Tibial artery (tissue), 4 donors: ENCODE data around the gene PALS2.

Experiments
- DNase-seq, 2 donors: peaks; one replicate each; pipeline ENCODE4 v3.0.0-alpha.2; 2019
- H3K27ac ChIP-seq, 2 donors: fragments of 200-600 bp; sonication (generic) in 1 of 2; 1 replicate in 1 of 2; 2 replicates in 1 of 2; pipeline ENCODE4 v1.5.1; 2018 to 2019; ENCODE audit warnings: mild to moderate bottlenecking in 1 of 2
- H3K27me3 ChIP-seq, 2 donors: fragments of 200-600 bp; sonication (generic) in 1 of 2; one replicate each; pipeline versions ENCODE4 v1.5.1 to v1.6.0; 2016 to 2019
- H3K36me3 ChIP-seq, 3 donors: fragments of 200-600 bp; sonication (generic) in 2 of 3; one replicate each; pipeline ENCODE4 v1.5.1; 2016 to 2019; ENCODE audit warnings: mild to moderate bottlenecking in 2 of 3
- H3K4me1 ChIP-seq, 4 donors: fragments of 200-600 bp; sonication (generic) in 2 of 4; 1 replicate in 3 of 4; 2 replicates in 1 of 4; pipeline ENCODE4 v1.5.1; 2016 to 2019
- H3K4me3 ChIP-seq, 2 donors: fragments of 200-600 bp; sonication (generic) in 1 of 2; 1 replicate in 1 of 2; 2 replicates in 1 of 2; pipeline ENCODE4 v1.5.1; 2018 to 2019; ENCODE audit warnings: mild to moderate bottlenecking in 2 of 2
- H3K9me3 ChIP-seq, 3 donors: fragments of 200-600 bp; sonication (generic) in 1 of 3; one replicate each; pipeline ENCODE4 v1.5.1; 2016 to 2019
- intact Hi-C: fragments of 100-400 bp; cut with DNase I; formaldehyde crosslinking; loops from one replicate; pipeline ENCODE4 v1.15.0; 2023; ENCODE audit warnings: low total_unique reads
- TF ChIP-seq, protein P1 (sequence below), 2 experiments: fragments of 200-600 bp in 1 of 2; fragments of 450-650 bp in 1 of 2; IDR thresholded peaks; one replicate each; pipeline ENCODE4 v1.5.1; 2017 to 2019; ENCODE audit warnings: antibody characterized with exemption in 2 of 2, mild to moderate bottlenecking in 1 of 2, moderate library complexity in 1 of 2

The PALS2 gene

DNA sequence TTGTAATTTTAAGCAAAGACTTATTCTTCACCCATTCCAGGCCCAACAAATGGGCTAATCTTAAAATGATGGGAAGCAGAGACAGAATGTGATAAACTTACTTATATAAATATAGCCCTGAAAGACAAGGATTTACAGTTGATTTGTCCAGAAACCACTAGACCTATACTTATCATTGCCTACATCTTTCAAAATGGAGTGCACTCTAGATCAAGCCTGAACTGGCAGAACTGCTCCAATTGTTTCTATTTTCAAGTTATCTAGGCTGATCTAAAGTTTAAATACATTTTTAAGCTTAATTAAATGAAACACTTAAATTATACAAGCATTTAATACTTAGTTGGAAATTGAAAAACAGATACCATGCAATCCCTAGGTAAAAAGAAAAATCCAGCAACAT lies 24.9 kb upstream of the PALS2 start:
- peaks cover 0 to 22% (median 0%) of the 10 kb centered on the region in 4 donors for H3K4me1 ChIP-seq
- H3K4me3 ChIP-seq = no peak overlapping the region
- H3K27me3 ChIP-seq = peaks cover 0 to 6% of the 10 kb centered on the region in 2 donors
- H3K36me3 ChIP-seq = no peaks in the 10 kb centered on the region
- TF ChIP-seq, protein P1, sequence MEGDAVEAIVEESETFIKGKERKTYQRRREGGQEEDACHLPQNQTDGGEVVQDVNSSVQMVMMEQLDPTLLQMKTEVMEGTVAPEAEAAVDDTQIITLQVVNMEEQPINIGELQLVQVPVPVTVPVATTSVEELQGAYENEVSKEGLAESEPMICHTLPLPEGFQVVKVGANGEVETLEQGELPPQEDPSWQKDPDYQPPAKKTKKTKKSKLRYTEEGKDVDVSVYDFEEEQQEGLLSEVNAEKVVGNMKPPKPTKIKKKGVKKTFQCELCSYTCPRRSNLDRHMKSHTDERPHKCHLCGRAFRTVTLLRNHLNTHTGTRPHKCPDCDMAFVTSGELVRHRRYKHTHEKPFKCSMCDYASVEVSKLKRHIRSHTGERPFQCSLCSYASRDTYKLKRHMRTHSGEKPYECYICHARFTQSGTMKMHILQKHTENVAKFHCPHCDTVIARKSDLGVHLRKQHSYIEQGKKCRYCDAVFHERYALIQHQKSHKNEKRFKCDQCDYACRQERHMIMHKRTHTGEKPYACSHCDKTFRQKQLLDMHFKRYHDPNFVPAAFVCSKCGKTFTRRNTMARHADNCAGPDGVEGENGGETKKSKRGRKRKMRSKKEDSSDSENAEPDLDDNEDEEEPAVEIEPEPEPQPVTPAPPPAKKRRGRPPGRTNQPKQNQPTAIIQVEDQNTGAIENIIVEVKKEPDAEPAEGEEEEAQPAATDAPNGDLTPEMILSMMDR (IDR thresholded peaks at IDR 0.05) = no peak
- intact Hi-C loops = no loop called here
- H3K9me3 ChIP-seq = no peaks in the 10 kb centered on the region
- H3K27ac ChIP-seq = no peak overlapping the region
- DNase-seq = no peak

DNA sequence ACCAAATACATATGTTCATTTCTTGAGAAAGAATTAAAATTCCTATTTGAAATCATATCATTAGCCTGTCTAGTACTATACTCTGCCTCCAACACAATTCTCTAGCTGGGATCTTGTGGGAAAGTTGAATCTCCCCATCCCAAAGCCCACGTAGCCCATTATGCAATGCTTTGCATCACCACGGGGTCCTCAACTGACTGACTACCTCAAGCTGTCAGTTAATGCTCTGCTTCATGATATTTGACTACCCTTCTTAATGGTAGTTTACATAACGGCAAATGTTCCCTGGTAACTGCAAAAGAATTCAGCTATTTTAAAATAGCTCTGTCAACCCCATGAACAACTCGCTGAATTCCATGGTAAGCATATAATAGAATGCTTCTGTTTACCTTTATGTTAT lies 23.3 kb upstream of the PALS2 start:
- Histone ChIP-seq H3K27me3 (peaks cover 0 to 1% of the 10 kb centered on the region in 2 donors), H3K4me1 (peaks cover 0 to 22% (median 0%) of the 10 kb centered on the region in 4 donors), H3K27ac (no peak overlapping the region), H3K9me3 (no peaks in the 10 kb centered on the region), H3K4me3 (no peak overlapping the region), H3K36me3 (no peaks in the 10 kb centered on the region)
- DNase-seq = no peak
- intact Hi-C loops = no loop called here
- TF ChIP-seq, protein P1 (IDR thresholded peaks at IDR 0.05) = no peak

DNA sequence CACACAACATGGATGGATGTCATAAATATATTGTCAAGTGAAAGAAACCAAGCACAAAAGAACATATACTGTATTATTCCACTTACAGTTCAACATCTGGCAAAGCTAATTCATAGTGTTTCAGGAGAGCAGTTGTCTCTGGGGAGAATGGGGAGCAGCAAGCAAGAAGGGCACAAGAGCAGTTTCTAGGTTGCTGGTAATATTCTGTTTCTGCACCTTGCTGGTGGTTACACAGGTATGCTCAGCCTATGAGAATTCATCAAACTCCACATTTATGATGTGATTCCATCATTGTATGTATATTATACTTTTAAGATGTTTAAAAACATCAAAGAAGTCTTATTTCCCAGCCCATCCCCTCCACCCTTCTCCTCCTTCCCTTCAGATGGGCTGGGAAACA lies 18.1 kb upstream of the PALS2 start:
- Histone ChIP-seq H3K36me3 (no peaks in the 10 kb centered on the region), H3K4me3 (no peak overlapping the region), H3K9me3 (no peaks in the 10 kb centered on the region), H3K4me1 (peaks cover 0 to 7% (median 0%) of the 10 kb centered on the region in 4 donors), H3K27me3 (no peaks in the 10 kb centered on the region), H3K27ac (no peak overlapping the region)
- intact Hi-C loops = no loop called here
- TF ChIP-seq, protein P1 (IDR thresholded peaks at IDR 0.05) = no peak
- DNase-seq = no peak

DNA sequence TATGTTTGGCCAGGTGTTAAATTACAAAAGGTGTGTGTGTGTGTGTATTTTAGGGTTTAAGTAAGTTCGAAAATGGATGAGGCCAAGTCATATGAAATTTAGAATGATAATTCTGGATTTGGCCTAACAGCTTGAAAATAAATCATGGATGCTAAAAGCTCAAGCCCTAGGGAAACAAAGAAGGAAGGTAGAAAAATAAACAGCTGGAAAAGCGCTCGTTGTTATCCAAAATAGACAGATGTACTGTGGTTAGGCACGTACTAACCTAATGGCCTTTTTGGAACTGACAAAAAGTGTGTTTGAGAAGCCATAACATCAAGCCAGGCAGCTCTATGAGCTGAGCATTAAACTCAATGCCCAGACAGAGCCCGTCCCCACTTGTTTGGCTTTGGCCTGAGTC lies 17.5 kb upstream of the PALS2 start:
- TF ChIP-seq, protein P1 (IDR thresholded peaks at IDR 0.05) = no peak
- intact Hi-C loops = no loop called here
- no peaks in the 10 kb centered on the region for H3K9me3 ChIP-seq
- no peak overlapping the region for H3K27ac ChIP-seq
- no peaks in the 10 kb centered on the region for H3K36me3 ChIP-seq
- no peak for DNase-seq
- peaks cover 0 to 1% (median 0%) of the 10 kb centered on the region in 4 donors for H3K4me1 ChIP-seq
- H3K27me3 ChIP-seq = no peaks in the 10 kb centered on the region
- no peak overlapping the region for H3K4me3 ChIP-seq

DNA sequence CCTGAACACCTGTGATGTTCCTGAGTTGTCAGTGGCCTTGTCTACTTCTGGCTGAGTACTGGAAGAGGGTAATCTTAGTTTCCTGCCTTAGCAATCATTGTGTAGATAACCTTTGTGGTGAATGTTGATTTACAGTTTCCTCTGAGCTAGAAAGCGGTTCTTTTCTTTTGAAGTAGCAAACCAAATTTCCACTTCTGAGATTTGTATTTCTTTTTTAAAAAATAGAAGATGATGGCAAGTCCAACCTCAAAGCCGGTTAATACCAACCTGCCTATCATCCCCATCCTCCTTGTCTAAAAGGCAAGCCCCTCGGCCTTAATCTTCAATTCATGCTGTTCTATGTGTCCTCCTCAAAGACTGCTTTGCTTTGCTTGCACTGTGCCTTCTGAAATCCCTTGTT lies 12.5 kb upstream of the PALS2 start:
- intact Hi-C loops = no loop called here
- no peak overlapping the region for H3K4me3 ChIP-seq
- H3K27me3 ChIP-seq = no peaks in the 10 kb centered on the region
- no peaks in the 10 kb centered on the region for H3K9me3 ChIP-seq
- DNase-seq = no peak
- TF ChIP-seq, protein P1 (IDR thresholded peaks at IDR 0.05) = no peak
- H3K27ac ChIP-seq = no peak overlapping the region
- H3K4me1 ChIP-seq = no peaks in the 10 kb centered on the region
- H3K36me3 ChIP-seq = no peaks in the 10 kb centered on the region

DNA sequence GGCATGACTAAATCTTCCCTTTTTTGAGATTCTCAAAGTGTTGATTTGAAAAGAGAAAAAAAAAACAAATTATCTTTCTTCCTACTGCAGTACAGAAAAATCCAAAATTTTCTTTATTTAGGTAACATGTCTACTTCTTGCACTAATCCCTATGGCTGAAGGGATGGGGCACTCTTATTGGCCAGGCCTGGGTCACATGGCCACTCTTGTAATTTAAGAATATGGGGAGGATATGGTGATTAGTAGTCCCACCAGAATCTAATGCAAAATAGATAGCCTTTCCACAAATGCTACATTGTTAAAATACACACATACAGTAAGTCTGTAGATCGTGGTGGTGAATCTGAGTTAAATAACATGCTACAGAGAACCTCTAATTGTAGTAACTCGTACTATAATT lies 7.0 kb upstream of the PALS2 start:
- Histone ChIP-seq H3K4me3 (no peak overlapping the region), H3K36me3 (no peaks in the 10 kb centered on the region), H3K4me1 (no peaks in the 10 kb centered on the region), H3K9me3 (no peaks in the 10 kb centered on the region), H3K27ac (no peak overlapping the region), H3K27me3 (no peaks in the 10 kb centered on the region)
- no peak for DNase-seq
- TF ChIP-seq, protein P1 (IDR thresholded peaks at IDR 0.05) = no peak
- intact Hi-C loops = no loop called here
